Measurements from ENCODE around the gene CDK10.
A peak's percentile ranks its signal among the peaks of the same experiment; 100 is the strongest.
"Not testable (repeated sequence)": the region's sequence is repeated elsewhere in the genome, so short reads cannot be mapped to it uniquely, and the experiment has no call there.

The CDK10 gene

GRCh38 chr16:89695875-89696669 is 9.6 kb downstream of the CDK10 start:
- no peak for DNase-seq (ENCODE audit: low read depth)

GRCh38 chr16:89696670-89697128 is 10.2 kb downstream of the CDK10 start:
- no peak for DNase-seq (ENCODE audit: low read depth)

GRCh38 chr16:89697161-89697615 is 10.7 kb downstream of the CDK10 start:
- DNase-seq (ENCODE audit: low read depth): no peak

- DNase-seq (ENCODE audit: low read depth): no peak
Observed at GRCh38 chr16:89697616-89698331, 11.3 kb downstream of the CDK10 start.

- DNase-seq (ENCODE audit: low read depth): not testable (repeated sequence)
Observed at GRCh38 chr16:89698717-89699116, 12.2 kb downstream of the CDK10 start.

GRCh38 chr16:89699629-89700099 is 13.2 kb downstream of the CDK10 start:
- DNase-seq (ENCODE audit: low read depth): not testable (repeated sequence)

GRCh38 chr16:89700100-89700648 is 13.7 kb downstream of the CDK10 start:
- peak; percentile 96 for DNase-seq (ENCODE audit: low read depth)

GRCh38 chr16:89700649-89701424 is 14.3 kb downstream of the CDK10 start:
- DNase-seq (ENCODE audit: low read depth): peak; percentile 50

- DNase-seq (ENCODE audit: low read depth): peak; percentile 97
Observed at GRCh38 chr16:89701425-89702406, 15.2 kb downstream of the CDK10 start, which contains the start of gene SPATA2L. TSS of gene SPATA2L (minus strand) at chr16:89701705. CDS start at chr16:89701232, 473 bp downstream.

- DNase-seq (ENCODE audit: low read depth): no peak
Observed at GRCh38 chr16:89704281-89704680, 17.8 kb downstream of the CDK10 start.

GRCh38 chr16:89705006-89705405 is 18.5 kb downstream of the CDK10 start:
- no peak for DNase-seq (ENCODE audit: low read depth)

GRCh38 chr16:89706518-89707260 is 20.2 kb downstream of the CDK10 start:
- no peak for DNase-seq (ENCODE audit: low read depth)

- no peak for DNase-seq (ENCODE audit: low read depth)
Observed at GRCh38 chr16:89707695-89708094, 21.2 kb downstream of the CDK10 start.

- DNase-seq (ENCODE audit: low read depth): no peak
Observed at GRCh38 chr16:89708481-89708931, 22.0 kb downstream of the CDK10 start.

- DNase-seq (ENCODE audit: low read depth): no peak
Observed at GRCh38 chr16:89709166-89709565, 22.7 kb downstream of the CDK10 start.

GRCh38 chr16:89709716-89710432 is 23.4 kb downstream of the CDK10 start:
- DNase-seq (ENCODE audit: low read depth): no peak

GRCh38 chr16:89710709-89711564 is 24.4 kb downstream of the CDK10 start:
- no peak for DNase-seq (ENCODE audit: low read depth)
